Activated CD8-positive, alpha-beta T cell treated with anti-CD3 and anti-CD28 coated beads, Interleukin-2, amount 10 ng/mL, durations not matched to agents 7 days and 5 days (primary cell): Measurements from ENCODE around the gene MAPT. TPM values are rescaled to one million over a fixed set of nuclear protein-coding genes. Genes with fewer than 3 reads are reported as not detected.

ENCODE experiments used
- ATAC-seq: fragments of 150-1000 bp; cut with Tn5 transposase; one replicate; pipeline ENCODE4 v1.10.0; 2021; ENCODE audit warnings: moderate library complexity
- CTCF ChIA-PET: fragments of 350-600 bp; sonication (Branson Sonifier 250); formaldehyde crosslinking; loops from one replicate; lab custom pipeline; 2021; ENCODE audit warnings: antibody characterized with exemption; lab: Charles Lee
- POLR2A ChIA-PET: fragments of 350-600 bp; sonication (Branson Sonifier 250); formaldehyde crosslinking; loops from one replicate; lab custom pipeline; 2021; ENCODE audit warnings: antibody characterized with exemption; lab: Charles Lee
- DNase-seq: peaks from one replicate; pipeline ENCODE4 v3.0.0-alpha.2; 2020
- H3K27ac Mint-ChIP-seq: one replicate; pipeline ENCODE4 v1.8.0; 2021; ENCODE audit warnings: mild to moderate bottlenecking, mixed read lengths
- H3K27me3 Mint-ChIP-seq: one replicate; pipeline ENCODE4 v1.8.0; 2021; ENCODE audit warnings: low read depth, mixed read lengths
- H3K36me3 Mint-ChIP-seq: one replicate; pipeline ENCODE4 v1.8.0; 2021; ENCODE audit warnings: low read depth, mixed read lengths
- H3K4me1 Mint-ChIP-seq: one replicate; pipeline ENCODE4 v1.8.0; 2021; ENCODE audit warnings: low read depth, mixed read lengths
- H3K4me3 Mint-ChIP-seq: one replicate; pipeline ENCODE4 v1.8.0; 2021; ENCODE audit warnings: mild to moderate bottlenecking, mixed read lengths
- H3K9me3 Mint-ChIP-seq: one replicate; pipeline ENCODE4 v1.8.0; 2022; ENCODE audit warnings: mixed read lengths; ENCODE audit not compliant: insufficient read depth
- total RNA-seq, 2 experiments: library from RNA; stranded (reverse); gene quantifications; one replicate each; pipeline ENCODE4 v1.2.3, GENCODE V29; 2021

MAPT gene
- under 1 TPM in 1 of 2 experiments, not detected in 1; 0.11 TPM for total RNA-seq

DNA sequence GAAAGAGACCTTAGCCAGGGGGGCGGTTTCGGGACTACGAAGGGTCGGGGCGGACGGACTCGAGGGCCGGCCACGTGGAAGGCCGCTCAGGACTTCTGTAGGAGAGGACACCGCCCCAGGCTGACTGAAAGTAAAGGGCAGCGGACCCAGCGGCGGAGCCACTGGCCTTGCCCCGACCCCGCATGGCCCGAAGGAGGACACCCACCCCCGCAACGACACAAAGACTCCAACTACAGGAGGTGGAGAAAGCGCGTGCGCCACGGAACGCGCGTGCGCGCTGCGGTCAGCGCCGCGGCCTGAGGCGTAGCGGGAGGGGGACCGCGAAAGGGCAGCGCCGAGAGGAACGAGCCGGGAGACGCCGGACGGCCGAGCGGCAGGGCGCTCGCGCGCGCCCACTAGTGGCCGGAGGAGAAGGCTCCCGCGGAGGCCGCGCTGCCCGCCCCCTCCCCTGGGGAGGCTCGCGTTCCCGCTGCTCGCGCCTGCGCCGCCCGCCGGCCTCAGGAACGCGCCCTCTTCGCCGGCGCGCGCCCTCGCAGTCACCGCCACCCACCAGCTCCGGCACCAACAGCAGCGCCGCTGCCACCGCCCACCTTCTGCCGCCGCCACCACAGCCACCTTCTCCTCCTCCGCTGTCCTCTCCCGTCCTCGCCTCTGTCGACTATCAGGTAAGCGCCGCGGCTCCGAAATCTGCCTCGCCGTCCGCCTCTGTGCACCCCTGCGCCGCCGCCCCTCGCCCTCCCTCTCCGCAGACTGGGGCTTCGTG is at the start of gene MAPT:
Gene MAPT, plus strand, starts transcription at position 533 of the 763 bp plus-strand sequence. CDS start 67,784 bp downstream, outside the sequence.
- POLR2A ChIA-PET = no interaction called here

DNA sequence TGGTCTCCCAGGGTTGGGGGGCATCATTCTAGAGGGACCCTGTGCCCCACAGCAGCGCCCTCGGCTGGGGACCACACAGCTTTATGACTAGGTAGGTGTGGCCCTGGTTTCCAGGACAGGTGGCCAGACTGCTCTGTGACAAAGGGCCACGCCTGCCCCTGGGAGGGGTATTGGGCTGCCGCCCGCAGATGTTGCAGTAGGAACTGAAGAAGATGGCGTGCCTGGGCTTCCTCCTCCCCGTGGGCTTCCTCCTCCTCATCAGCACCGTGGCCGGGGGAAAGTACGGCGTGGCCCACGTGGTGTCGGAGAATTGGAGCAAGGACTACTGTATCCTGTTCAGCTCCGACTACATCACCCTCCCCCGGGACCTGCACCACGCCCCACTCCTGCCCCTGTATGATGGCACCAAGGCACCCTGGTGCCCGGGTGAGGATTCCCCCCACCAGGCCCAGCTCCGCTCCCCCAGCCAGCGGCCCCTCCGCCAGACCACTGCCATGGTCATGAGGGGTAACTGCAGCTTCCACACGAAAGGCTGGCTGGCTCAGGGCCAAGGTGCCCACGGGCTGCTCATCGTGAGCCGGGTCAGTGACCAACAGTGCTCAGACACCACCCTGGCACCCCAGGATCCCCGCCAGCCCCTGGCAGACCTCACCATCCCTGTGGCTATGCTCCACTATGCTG is 49.5 kb upstream of the MAPT start, which contains the start of gene SPPL2C:
Gene SPPL2C, plus strand, starts transcription at position 187 of the 681 bp plus-strand sequence. Its CDS starts 26 bp downstream, at position 213.
- ATAC-seq (no peak), DNase-seq (no peak)
- H3K36me3 Mint-ChIP-seq = no peaks in the 10 kb centered on the region
- ChIA-PET CTCF (no interaction called here), POLR2A (no interaction called here)
- no peak within 1 kb of the TSS for H3K4me3 Mint-ChIP-seq
- no peaks in the 10 kb centered on the region for H3K9me3 Mint-ChIP-seq
- H3K27ac Mint-ChIP-seq = no peak within 1 kb of the TSS
- H3K4me1 Mint-ChIP-seq = no peaks in the 10 kb centered on the region
- no peaks in the 10 kb centered on the region for H3K27me3 Mint-ChIP-seq

More for the DNA sequence above, at the start of gene MAPT:
- peaks cover 64% of the 10 kb centered on the region for H3K27me3 Mint-ChIP-seq
- H3K4me3 Mint-ChIP-seq = peak within 1 kb of the TSS; percentile 75
- H3K27ac Mint-ChIP-seq = no peak within 1 kb of the TSS
- DNase-seq (peak; percentile 78), ATAC-seq (peak; percentile 90)
- H3K4me1 Mint-ChIP-seq = peaks cover 17% of the 10 kb centered on the region
- H3K9me3 Mint-ChIP-seq = no peaks in the 10 kb centered on the region
- CTCF ChIA-PET = interaction anchor here (0.7 to 2.6 kb wide), 6 partner anchors 12 to 93 kb away, joined by 3 to 7 read pairs (median 4); no protein-coding TSS in a partner anchor
- no peaks in the 10 kb centered on the region for H3K36me3 Mint-ChIP-seq

DNA sequence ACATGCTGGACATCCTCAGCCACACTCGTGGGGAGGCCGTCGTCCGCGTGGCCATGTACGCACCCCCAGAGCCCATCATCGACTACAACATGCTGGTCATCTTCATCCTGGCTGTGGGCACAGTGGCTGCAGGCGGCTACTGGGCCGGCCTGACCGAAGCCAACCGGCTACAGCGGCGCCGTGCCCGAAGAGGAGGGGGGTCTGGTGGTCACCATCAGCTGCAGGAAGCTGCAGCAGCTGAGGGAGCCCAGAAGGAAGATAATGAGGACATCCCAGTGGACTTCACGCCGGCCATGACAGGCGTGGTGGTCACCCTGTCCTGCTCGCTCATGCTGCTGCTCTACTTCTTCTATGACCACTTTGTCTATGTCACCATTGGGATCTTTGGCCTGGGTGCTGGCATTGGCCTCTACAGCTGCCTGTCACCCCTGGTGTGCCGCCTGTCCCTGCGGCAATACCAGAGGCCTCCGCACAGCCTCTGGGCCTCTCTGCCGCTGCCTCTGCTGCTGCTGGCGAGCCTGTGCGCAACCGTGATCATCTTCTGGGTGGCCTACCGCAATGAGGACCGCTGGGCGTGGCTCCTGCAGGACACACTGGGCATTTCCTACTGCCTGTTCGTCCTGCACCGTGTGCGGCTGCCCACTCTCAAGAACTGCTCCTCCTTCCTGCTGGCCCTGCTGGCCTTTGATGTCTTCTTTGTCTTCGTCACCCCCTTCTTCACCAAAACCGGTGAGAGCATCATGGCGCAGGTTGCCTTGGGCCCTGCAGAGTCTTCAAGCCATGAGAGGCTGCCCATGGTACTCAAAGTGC is 48.8 kb upstream of the MAPT start:
- no peaks in the 10 kb centered on the region for H3K27me3 Mint-ChIP-seq

DNA sequence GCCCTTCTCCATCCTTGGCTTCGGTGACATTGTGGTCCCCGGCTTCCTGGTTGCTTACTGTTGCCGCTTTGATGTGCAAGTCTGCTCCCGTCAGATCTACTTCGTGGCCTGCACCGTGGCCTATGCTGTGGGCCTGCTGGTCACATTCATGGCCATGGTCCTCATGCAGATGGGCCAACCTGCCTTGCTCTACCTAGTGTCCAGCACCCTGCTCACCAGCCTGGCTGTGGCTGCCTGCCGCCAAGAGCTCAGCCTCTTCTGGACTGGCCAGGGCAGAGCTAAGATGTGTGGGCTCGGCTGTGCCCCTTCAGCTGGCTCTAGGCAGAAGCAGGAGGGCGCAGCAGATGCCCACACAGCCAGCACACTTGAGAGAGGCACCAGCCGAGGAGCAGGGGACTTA is 48.1 kb upstream of the MAPT start:
- Mint-ChIP-seq H3K4me3 (no peak overlapping the region), H3K36me3 (no peaks in the 10 kb centered on the region), H3K27me3 (peaks cover 3% of the 10 kb centered on the region), H3K27ac (no peak overlapping the region), H3K4me1 (no peaks in the 10 kb centered on the region), H3K9me3 (no peaks in the 10 kb centered on the region)
- ATAC-seq (no peak), DNase-seq (no peak)
- ChIA-PET CTCF (no interaction called here), POLR2A (no interaction called here)

More for the DNA sequence above, 48.8 kb upstream of the MAPT start:
- ChIA-PET POLR2A (no interaction called here), CTCF (no interaction called here)
- H3K27ac Mint-ChIP-seq = no peak overlapping the region
- H3K4me1 Mint-ChIP-seq = no peaks in the 10 kb centered on the region
- H3K4me3 Mint-ChIP-seq = no peak overlapping the region
- no peaks in the 10 kb centered on the region for H3K36me3 Mint-ChIP-seq
- DNase-seq (no peak), ATAC-seq (no peak)
- H3K9me3 Mint-ChIP-seq = no peaks in the 10 kb centered on the region

DNA sequence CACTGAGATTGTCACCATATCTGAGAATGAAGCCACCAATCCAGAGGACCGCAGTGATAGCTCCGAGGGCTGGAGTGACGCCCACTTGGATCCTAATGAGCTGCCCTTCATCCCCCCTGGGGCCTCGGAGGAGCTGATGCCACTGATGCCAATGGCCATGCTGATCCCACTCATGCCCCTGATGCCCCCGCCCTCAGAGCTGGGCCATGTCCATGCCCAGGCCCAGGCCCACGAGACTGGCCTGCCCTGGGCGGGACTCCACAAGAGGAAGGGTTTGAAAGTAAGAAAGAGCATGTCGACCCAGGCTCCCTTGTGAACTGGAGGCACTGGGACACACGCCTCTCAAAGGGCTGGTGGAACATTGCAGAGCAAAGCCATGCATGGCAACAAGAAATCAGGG is 47.7 kb upstream of the MAPT start:
- ATAC-seq (no peak), DNase-seq (no peak)
- H3K4me1 Mint-ChIP-seq = no peaks in the 10 kb centered on the region
- no peaks in the 10 kb centered on the region for H3K9me3 Mint-ChIP-seq
- no peaks in the 10 kb centered on the region for H3K36me3 Mint-ChIP-seq
- no peak overlapping the region for H3K27ac Mint-ChIP-seq
- ChIA-PET CTCF (no interaction called here), POLR2A (no interaction called here)
- peaks cover 3% of the 10 kb centered on the region for H3K27me3 Mint-ChIP-seq
- no peak overlapping the region for H3K4me3 Mint-ChIP-seq

DNA sequence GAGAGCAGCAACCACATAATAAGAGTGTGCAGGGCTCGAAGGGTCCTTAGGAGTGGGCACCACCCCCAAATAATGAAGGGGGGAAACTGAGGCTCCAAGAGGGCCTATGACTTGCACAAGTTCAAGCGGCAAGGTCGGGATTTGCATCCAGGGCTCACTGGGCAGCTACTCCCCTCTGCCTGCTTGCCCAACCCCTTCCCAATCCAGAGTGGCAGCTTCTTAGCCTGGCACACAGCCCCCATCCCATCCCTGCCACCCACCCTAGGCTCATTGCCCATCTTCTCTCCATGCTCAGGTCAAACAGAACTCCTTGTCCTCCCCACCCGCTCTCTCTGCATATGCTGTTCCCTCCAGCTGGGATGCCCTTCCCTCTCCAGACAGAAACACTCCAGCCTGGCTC is 47.3 kb upstream of the MAPT start:
- Mint-ChIP-seq H3K9me3 (no peaks in the 10 kb centered on the region), H3K36me3 (no peaks in the 10 kb centered on the region), H3K27me3 (peaks cover 3% of the 10 kb centered on the region), H3K4me3 (no peak overlapping the region), H3K4me1 (no peaks in the 10 kb centered on the region), H3K27ac (no peak overlapping the region)
- POLR2A ChIA-PET = no interaction called here
- CTCF ChIA-PET = no interaction called here
- ATAC-seq (no peak), DNase-seq (no peak)

DNA sequence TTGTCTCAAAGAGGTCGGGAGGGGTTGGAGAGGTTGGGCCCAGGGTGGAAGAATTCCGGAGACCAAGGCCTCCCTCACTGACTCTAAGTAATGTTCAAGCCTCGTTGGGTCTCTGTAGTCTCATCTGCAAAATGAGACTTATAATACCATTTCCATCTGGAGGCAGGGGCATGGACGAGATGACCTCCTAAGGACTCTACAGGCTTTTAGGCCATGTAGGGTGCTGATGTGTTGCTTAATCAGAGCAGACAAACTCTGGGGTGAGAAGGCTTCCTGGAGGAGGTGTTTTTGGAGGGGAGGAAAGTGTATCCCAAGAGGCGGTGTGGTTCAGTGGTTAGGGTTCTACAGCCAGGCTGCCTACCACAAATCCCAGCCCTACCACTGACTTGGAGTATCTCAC is 46.6 kb upstream of the MAPT start:
- DNase-seq = no peak
- Mint-ChIP-seq H3K27ac (no peak overlapping the region), H3K4me3 (no peak overlapping the region), H3K4me1 (peaks cover 4% of the 10 kb centered on the region), H3K27me3 (peaks cover 5% of the 10 kb centered on the region), H3K36me3 (no peaks in the 10 kb centered on the region), H3K9me3 (no peaks in the 10 kb centered on the region)
- CTCF ChIA-PET = no interaction called here
- POLR2A ChIA-PET = no interaction called here
- ATAC-seq = no peak

DNA sequence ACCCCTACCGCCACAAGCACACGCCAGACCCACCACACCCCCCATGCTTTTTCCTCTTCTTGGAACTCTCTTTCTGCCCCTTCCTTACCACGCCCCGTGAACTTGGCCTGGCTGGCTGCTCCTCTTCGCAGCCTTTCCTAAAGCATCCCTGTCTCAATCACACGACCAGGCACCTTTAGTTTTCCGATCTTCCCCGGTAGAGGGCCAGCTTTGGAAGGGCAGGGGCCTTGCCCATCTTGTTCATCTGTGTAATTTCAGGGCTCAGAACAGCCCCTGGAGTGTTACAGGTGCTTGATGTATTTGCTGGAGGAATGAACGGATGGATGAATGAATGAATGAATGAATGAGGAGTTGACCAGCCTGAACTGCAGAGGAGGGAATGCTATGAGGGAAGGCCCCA is 45.9 kb upstream of the MAPT start:
- DNase-seq = no peak
- H3K4me1 Mint-ChIP-seq = peaks cover 9% of the 10 kb centered on the region
- H3K36me3 Mint-ChIP-seq = no peaks in the 10 kb centered on the region
- no peaks in the 10 kb centered on the region for H3K9me3 Mint-ChIP-seq
- peaks cover 7% of the 10 kb centered on the region for H3K27me3 Mint-ChIP-seq
- ATAC-seq = no peak
- ChIA-PET CTCF (no interaction called here), POLR2A (no interaction called here)
- no peak overlapping the region for H3K27ac Mint-ChIP-seq
- H3K4me3 Mint-ChIP-seq = no peak overlapping the region

DNA sequence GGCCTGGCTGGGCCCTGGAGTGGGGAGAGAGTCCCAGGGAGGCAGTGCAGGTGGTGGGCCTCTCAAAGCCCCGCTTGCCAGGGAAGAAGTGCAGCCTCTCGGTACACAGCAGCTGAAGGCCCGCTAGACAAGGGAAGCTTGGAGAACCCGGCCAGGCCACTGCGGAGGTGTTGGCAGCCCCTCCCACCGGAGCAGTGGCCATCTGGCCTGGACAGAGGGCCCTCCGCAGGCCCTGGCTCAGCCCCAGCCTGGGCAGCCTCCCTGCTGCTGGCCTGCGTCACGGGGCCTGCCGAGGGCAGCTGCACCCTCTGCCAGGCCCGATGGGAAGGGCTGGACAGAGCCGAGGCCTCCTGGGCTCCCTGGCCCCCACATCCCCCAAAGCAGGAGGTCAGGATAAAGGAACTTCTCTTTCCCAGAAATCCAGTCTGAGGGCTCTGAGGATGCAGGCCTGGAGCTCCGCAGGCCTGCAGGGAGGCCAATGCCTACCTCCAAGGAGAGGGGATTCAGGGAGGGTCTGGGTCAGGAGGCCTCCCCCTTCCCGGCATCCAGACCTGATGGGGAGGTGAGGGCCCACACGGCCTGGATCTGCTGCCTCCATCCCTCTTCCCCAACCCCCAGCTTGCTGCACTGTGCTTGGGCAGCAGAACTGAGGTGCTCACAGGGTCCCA is 45.4 kb upstream of the MAPT start:
- ATAC-seq = no peak
- no peak overlapping the region for H3K4me3 Mint-ChIP-seq
- H3K27ac Mint-ChIP-seq = no peak overlapping the region
- peaks cover 7% of the 10 kb centered on the region for H3K27me3 Mint-ChIP-seq
- ChIA-PET POLR2A (no interaction called here), CTCF (interaction anchor here (1.1 kb wide), 1 partner anchor 209 kb away, joined by 3 read pairs; no protein-coding TSS in a partner anchor)
- H3K9me3 Mint-ChIP-seq = no peaks in the 10 kb centered on the region
- H3K4me1 Mint-ChIP-seq = peaks cover 9% of the 10 kb centered on the region
- no peaks in the 10 kb centered on the region for H3K36me3 Mint-ChIP-seq
- no peak for DNase-seq

DNA sequence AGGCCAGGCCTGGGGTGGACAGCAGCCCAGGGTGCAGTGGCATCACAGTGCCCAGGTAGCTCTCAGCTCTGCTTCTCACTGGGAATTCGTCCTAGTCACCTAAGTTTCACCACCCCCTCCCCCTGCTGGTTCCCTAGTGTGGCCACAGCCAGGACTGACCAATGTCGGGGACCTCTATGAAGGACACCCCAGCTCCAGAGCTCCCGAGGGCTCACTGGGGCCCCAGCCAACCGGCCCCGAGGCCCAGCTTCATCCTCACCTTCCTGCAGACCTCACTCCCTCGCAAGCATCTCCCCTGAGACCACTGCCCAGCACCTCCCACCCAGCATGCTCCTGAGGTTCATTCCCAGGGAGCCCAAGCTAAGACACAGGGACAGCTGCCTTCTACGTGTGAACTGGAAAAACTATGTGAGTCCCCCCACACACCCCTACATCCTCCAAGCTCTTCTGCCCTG is 44.8 kb upstream of the MAPT start:
- ChIA-PET POLR2A (no interaction called here), CTCF (interaction anchor here (1.1 kb wide), 1 partner anchor 209 kb away, joined by 3 read pairs; no protein-coding TSS in a partner anchor)
- no peaks in the 10 kb centered on the region for H3K36me3 Mint-ChIP-seq
- no peak overlapping the region for H3K27ac Mint-ChIP-seq
- H3K27me3 Mint-ChIP-seq = peaks cover 8% of the 10 kb centered on the region
- no peak overlapping the region for H3K4me3 Mint-ChIP-seq
- no peak for ATAC-seq
- no peaks in the 10 kb centered on the region for H3K9me3 Mint-ChIP-seq
- DNase-seq = no peak
- H3K4me1 Mint-ChIP-seq = peaks cover 9% of the 10 kb centered on the region

DNA sequence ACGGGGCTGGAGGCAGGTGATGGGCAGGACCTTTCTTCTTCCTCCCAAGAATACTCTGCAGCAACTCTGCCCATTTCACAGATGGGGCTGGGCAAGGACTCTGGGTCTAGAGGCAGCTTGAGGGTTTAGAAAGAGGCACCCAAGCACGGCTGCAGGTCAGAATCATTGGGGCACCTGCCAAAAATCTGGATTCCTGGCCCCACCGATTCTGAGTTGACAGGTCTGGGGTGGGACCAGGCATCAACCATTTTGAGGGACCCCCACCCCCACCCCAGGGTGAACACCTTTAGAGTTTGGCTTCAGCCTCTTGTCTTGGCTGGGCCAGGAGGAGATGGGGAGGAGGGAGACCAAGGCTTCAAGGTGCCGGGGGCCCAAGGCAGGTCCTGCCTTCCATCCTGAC is 44.3 kb upstream of the MAPT start:
- Mint-ChIP-seq H3K27me3 (peaks cover 8% of the 10 kb centered on the region), H3K4me3 (no peak overlapping the region), H3K27ac (no peak overlapping the region), H3K9me3 (no peaks in the 10 kb centered on the region), H3K36me3 (no peaks in the 10 kb centered on the region), H3K4me1 (peaks cover 9% of the 10 kb centered on the region)
- ChIA-PET CTCF (interaction anchor here (1.1 kb wide), 1 partner anchor 210 kb away, joined by 3 read pairs; no protein-coding TSS in a partner anchor), POLR2A (no interaction called here)
- no peak for ATAC-seq
- DNase-seq = no peak
